ENCODE results near the gene C3orf18. TPM values are rescaled to one million over a fixed set of nuclear protein-coding genes. Genes with fewer than 3 reads are reported as not detected.

The C3orf18 gene
- polyA plus RNA-seq: 6.8 TPM
- long read RNA-seq, donor 1: 0 reads
- long read RNA-seq, donor 2, partial matches to known transcripts: 0 of 1 reads
- long read RNA-seq, donor 2, other reads (novel, unspliced or antisense): 0 of 1 reads
- long read RNA-seq, donor 3: 0 reads
- long read RNA-seq, donor 4: 0 reads
- long read RNA-seq, donor 5, partial matches to known transcripts: 0 of 2 reads
- long read RNA-seq, donor 5, other reads (novel, unspliced or antisense): 0 of 2 reads
- long read RNA-seq, donor 6, partial matches to known transcripts: 0 of 2 reads
- long read RNA-seq, donor 6, other reads (novel, unspliced or antisense): 0 of 2 reads
- long read RNA-seq, donor 7, partial matches to known transcripts: 0 of 1 reads
- long read RNA-seq, donor 7, other reads (novel, unspliced or antisense): 0 of 1 reads
- long read RNA-seq, donor 8, partial matches to known transcripts: 5 of 5 reads
- long read RNA-seq, donor 8, other reads (novel, unspliced or antisense): 0 of 5 reads
- long read RNA-seq, donor 9, partial matches to known transcripts: 0 of 1 reads
- long read RNA-seq, donor 9, other reads (novel, unspliced or antisense): 0 of 1 reads
- long read RNA-seq, donor 10, partial matches to known transcripts: 0 of 2 reads
- long read RNA-seq, donor 10, other reads (novel, unspliced or antisense): 0 of 2 reads
- long read RNA-seq, donor 11, partial matches to known transcripts: 6 of 7 reads
- long read RNA-seq, donor 11, other reads (novel, unspliced or antisense): 0 of 7 reads

GRCh38 chr3:50567386-50568167, at the start of gene C3orf18:
Gene C3orf18 (minus strand): TSS chr3:50567747. CDS start chr3:50565699, 2,048 bp downstream.
- Histone ChIP-seq H3K4me1 (ENCODE audit: control insufficient read depth, insufficient read depth, low read length) (peaks cover 40% of the 10 kb centered on the region), H3K27me3 (ENCODE audit: control insufficient read depth, insufficient read depth, low read length) (peaks cover 15% of the 10 kb centered on the region), H3K9me3 (ENCODE audit: control insufficient read depth, low read depth, low read length) (no peaks in the 10 kb centered on the region), H3K4me3 (ENCODE audit: low read length) (peak within 1 kb of the TSS; percentile 99), H3K27ac (ENCODE audit: low read length) (peak within 1 kb of the TSS; percentile 89), H3K36me3 (ENCODE audit: control insufficient read depth, insufficient read depth, low read length) (peaks cover 4% of the 10 kb centered on the region)
- no CpG with 5 or more reads among the region's 53 CpGs for WGBS (ENCODE audit: insufficient coverage, low lambda C conversion rate)
- peak; percentile 77 to 87 for DNase-seq

GRCh38 chr3:50616770-50617095, 49.2 kb upstream of the C3orf18 start:
- H3K9me3 ChIP-seq (ENCODE audit: control insufficient read depth, low read depth, low read length): no peaks in the 10 kb centered on the region
- peaks cover 29% of the 10 kb centered on the region for H3K4me1 ChIP-seq (ENCODE audit: control insufficient read depth, insufficient read depth, low read length)
- no CpG with 5 or more reads among the region's 22 CpGs for WGBS (ENCODE audit: insufficient coverage, low lambda C conversion rate)
- peaks cover 9% of the 10 kb centered on the region for H3K36me3 ChIP-seq (ENCODE audit: control insufficient read depth, insufficient read depth, low read length)
- peak overlapping the region; percentile 83 for H3K27ac ChIP-seq (ENCODE audit: low read length)
- H3K27me3 ChIP-seq (ENCODE audit: control insufficient read depth, insufficient read depth, low read length): no peaks in the 10 kb centered on the region
- DNase-seq: peak; percentile 92 to 96
- peak overlapping the region; percentile 68 for H3K4me3 ChIP-seq (ENCODE audit: low read length)

GRCh38 chr3:50616003-50616769, 48.6 kb upstream of the C3orf18 start:
- Histone ChIP-seq H3K4me3 (ENCODE audit: low read length) (peak overlapping the region; percentile 68), H3K27ac (ENCODE audit: low read length) (peak overlapping the region; percentile 83), H3K36me3 (ENCODE audit: control insufficient read depth, insufficient read depth, low read length) (peaks cover 8% of the 10 kb centered on the region), H3K4me1 (ENCODE audit: control insufficient read depth, insufficient read depth, low read length) (peaks cover 29% of the 10 kb centered on the region), H3K27me3 (ENCODE audit: control insufficient read depth, insufficient read depth, low read length) (no peaks in the 10 kb centered on the region), H3K9me3 (ENCODE audit: control insufficient read depth, low read depth, low read length) (no peaks in the 10 kb centered on the region)
- no CpG with 5 or more reads among the region's 24 CpGs for WGBS (ENCODE audit: insufficient coverage, low lambda C conversion rate)
- DNase-seq: peak; percentile 84 to 85

- Histone ChIP-seq H3K4me1 (ENCODE audit: control insufficient read depth, insufficient read depth, low read length) (peaks cover 29% of the 10 kb centered on the region), H3K9me3 (ENCODE audit: control insufficient read depth, low read depth, low read length) (no peaks in the 10 kb centered on the region)
- no CpG with 5 or more reads among the region's 1 CpG for WGBS (ENCODE audit: insufficient coverage, low lambda C conversion rate)
Measured at GRCh38 chr3:50615190-50615589, 47.6 kb upstream of the C3orf18 start.

GRCh38 chr3:50612970-50613846, 45.7 kb upstream of the C3orf18 start:
- Histone ChIP-seq H3K27me3 (ENCODE audit: control insufficient read depth, insufficient read depth, low read length) (no peaks in the 10 kb centered on the region), H3K27ac (ENCODE audit: low read length) (peak overlapping the region; percentile 96), H3K4me1 (ENCODE audit: control insufficient read depth, insufficient read depth, low read length) (peaks cover 38% of the 10 kb centered on the region), H3K36me3 (ENCODE audit: control insufficient read depth, insufficient read depth, low read length) (peaks cover 17% of the 10 kb centered on the region), H3K4me3 (ENCODE audit: low read length) (peak overlapping the region; percentile 98), H3K9me3 (ENCODE audit: control insufficient read depth, low read depth, low read length) (no peaks in the 10 kb centered on the region)
- WGBS (ENCODE audit: insufficient coverage, low lambda C conversion rate): no CpG with 5 or more reads among the region's 6 CpGs
- DNase-seq: no peak

More at GRCh38 chr3:50615190-50615589, 47.6 kb upstream of the C3orf18 start:
- Histone ChIP-seq H3K27me3 (ENCODE audit: control insufficient read depth, insufficient read depth, low read length) (no peaks in the 10 kb centered on the region), H3K36me3 (ENCODE audit: control insufficient read depth, insufficient read depth, low read length) (peaks cover 2% of the 10 kb centered on the region), H3K27ac (ENCODE audit: low read length) (no peak overlapping the region), H3K4me3 (ENCODE audit: low read length) (no peak overlapping the region)
- DNase-seq: no peak

DNA sequence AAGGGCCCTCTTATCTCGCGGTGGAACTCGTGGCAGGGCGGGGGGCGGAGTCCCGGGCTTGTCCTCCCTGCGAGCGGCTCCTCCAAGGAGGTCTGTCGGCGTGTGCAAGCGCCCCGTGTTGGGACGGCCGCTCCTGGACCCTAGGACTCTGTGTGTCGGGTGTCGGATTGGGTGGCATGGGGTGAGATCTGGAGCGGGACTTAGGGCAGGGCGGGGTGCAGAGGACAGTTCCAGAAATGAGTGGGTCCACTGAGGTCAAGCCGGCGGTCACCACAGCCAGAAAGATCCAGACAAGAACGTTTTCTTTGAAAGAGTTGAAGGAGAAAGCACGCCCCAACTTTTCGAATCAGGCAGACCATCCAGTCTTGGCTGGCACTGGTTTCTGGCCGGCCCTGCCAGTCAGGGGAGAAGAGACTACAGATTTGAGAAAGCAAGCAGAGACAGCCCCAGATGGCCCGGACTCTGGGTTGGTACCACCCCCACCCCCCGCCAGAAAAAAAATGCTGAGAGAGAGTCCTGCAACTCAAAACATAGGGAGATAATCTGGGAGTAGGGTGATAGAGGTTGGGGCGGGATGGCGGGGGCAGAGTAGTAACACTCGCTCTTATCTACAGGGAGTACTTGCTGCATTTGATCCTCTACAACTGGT, 44.8 kb upstream of the C3orf18 start:
- Histone ChIP-seq H3K27ac (ENCODE audit: low read length) (peak overlapping the region; percentile 96), H3K36me3 (ENCODE audit: control insufficient read depth, insufficient read depth, low read length) (peaks cover 25% of the 10 kb centered on the region), H3K9me3 (ENCODE audit: control insufficient read depth, low read depth, low read length) (no peaks in the 10 kb centered on the region), H3K4me3 (ENCODE audit: low read length) (peak overlapping the region; percentile 98), H3K4me1 (ENCODE audit: control insufficient read depth, insufficient read depth, low read length) (peaks cover 44% of the 10 kb centered on the region), H3K27me3 (ENCODE audit: control insufficient read depth, insufficient read depth, low read length) (no peaks in the 10 kb centered on the region)
- peak in 1 of 2 donors; percentile 71 for DNase-seq
- WGBS (ENCODE audit: insufficient coverage, low lambda C conversion rate): 6% methylated on average over 3 of the region's 29 CpGs

DNA sequence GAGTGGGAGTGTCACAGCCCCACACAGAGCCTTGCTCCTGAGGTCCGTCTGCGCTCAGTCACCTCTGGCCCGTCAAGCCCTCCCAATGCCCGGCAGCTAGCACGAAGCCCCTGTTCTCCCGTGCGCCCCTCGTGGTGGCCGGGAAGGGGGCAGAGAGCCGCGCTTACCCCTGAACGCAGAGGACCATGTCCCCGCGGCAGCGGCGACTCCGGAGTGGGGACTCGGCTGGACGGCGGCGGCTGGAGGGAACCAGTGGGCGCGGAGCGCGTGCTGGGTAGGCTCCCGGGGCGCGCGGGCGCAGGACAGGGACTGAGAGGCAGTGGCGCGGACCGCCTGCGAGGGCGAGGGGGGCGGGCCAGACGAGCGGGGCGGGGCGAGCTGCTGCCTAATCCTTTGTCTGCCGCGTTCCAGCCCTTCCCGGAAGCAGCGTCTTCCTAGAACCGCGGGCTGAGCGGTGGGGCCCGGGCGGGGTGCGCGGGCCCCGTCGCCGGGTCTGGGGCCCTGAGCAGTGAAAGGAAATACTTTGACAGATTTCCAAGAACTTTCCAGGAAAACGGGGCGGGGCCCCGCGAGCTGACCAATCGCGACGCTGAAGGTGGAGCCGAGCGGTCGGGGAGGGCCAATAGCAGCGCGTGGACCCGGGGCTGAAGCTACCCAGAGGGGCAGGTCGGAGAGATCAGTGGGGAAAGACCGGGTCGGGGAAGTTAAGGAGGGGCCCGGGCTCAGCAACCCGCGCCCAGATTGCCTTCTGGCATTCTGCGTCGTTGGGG, 44.1 kb upstream of the C3orf18 start, which contains the start of gene CISH:
Gene CISH, minus strand, starts transcription at position 311 of the 770 bp plus-strand sequence. Its CDS starts 124 bp downstream, at position 187.
- Histone ChIP-seq H3K4me1 (ENCODE audit: control insufficient read depth, insufficient read depth, low read length) (peaks cover 51% of the 10 kb centered on the region), H3K9me3 (ENCODE audit: control insufficient read depth, low read depth, low read length) (no peaks in the 10 kb centered on the region), H3K27ac (ENCODE audit: low read length) (peak within 1 kb of the TSS; percentile 97), H3K36me3 (ENCODE audit: control insufficient read depth, insufficient read depth, low read length) (peaks cover 32% of the 10 kb centered on the region), H3K27me3 (ENCODE audit: control insufficient read depth, insufficient read depth, low read length) (no peaks in the 10 kb centered on the region), H3K4me3 (ENCODE audit: low read length) (peak within 1 kb of the TSS; percentile 98)
- WGBS (ENCODE audit: insufficient coverage, low lambda C conversion rate): no CpG with 5 or more reads among the region's 75 CpGs
- peak; percentile 99 to 100 for DNase-seq

- Histone ChIP-seq H3K4me1 (ENCODE audit: control insufficient read depth, insufficient read depth, low read length) (peaks cover 52% of the 10 kb centered on the region), H3K9me3 (ENCODE audit: control insufficient read depth, low read depth, low read length) (no peaks in the 10 kb centered on the region), H3K27me3 (ENCODE audit: control insufficient read depth, insufficient read depth, low read length) (no peaks in the 10 kb centered on the region), H3K27ac (ENCODE audit: low read length) (peak overlapping the region; percentile 97), H3K4me3 (ENCODE audit: low read length) (peak overlapping the region; percentile 98), H3K36me3 (ENCODE audit: control insufficient read depth, insufficient read depth, low read length) (peaks cover 38% of the 10 kb centered on the region)
- WGBS (ENCODE audit: insufficient coverage, low lambda C conversion rate): no CpG with 5 or more reads among the region's 10 CpGs
- no peak for DNase-seq
Measured at GRCh38 chr3:50610992-50611463, 43.5 kb upstream of the C3orf18 start.

Measured in large intestine (tissue), 12 donors.